HPDE6-E6E7 (cell line): Measurements from ENCODE around the gene KRT17.
"Not testable (repeated sequence)": the region's sequence is repeated elsewhere in the genome, so short reads cannot be mapped to it uniquely, and the experiment has no call there.

Experiments
- DNase-seq: peaks from one replicate; pipeline ENCODE4 v3.0.0; 2011; ENCODE audit warnings: missing footprints; ENCODE audit errors: extremely low spot score

Gene KRT17

GRCh38 chr17:41634639-41635038 is 10.3 kb upstream of the KRT17 start:
- no peak for DNase-seq

GRCh38 chr17:41633556-41634199 is 9.3 kb upstream of the KRT17 start:
- DNase-seq: no peak

- no peak for DNase-seq
These were observed 8.2 kb upstream of the KRT17 start for GRCh38 chr17:41632482-41633105.

GRCh38 chr17:41631898-41632285 is 7.5 kb upstream of the KRT17 start:
- no peak for DNase-seq

- DNase-seq: no peak
These were observed 6.9 kb upstream of the KRT17 start for GRCh38 chr17:41631025-41631897.

GRCh38 chr17:41629826-41630670 is 5.7 kb upstream of the KRT17 start:
- DNase-seq: no peak

GRCh38 chr17:41629316-41629715 is 4.9 kb upstream of the KRT17 start:
- DNase-seq: no peak

GRCh38 chr17:41628621-41629255 is 4.4 kb upstream of the KRT17 start:
- DNase-seq: not testable (repeated sequence)

GRCh38 chr17:41628073-41628370 is 3.6 kb upstream of the KRT17 start:
- DNase-seq: not testable (repeated sequence)

- DNase-seq: no peak
These were observed 3.1 kb upstream of the KRT17 start for GRCh38 chr17:41627316-41628072.

- not testable (repeated sequence) for DNase-seq
These were observed 2.5 kb upstream of the KRT17 start for GRCh38 chr17:41626914-41627295.

- not testable (repeated sequence) for DNase-seq
These were observed 1.9 kb upstream of the KRT17 start for GRCh38 chr17:41626028-41626913.

- DNase-seq: peak; percentile 88
These were observed 1.2 kb upstream of the KRT17 start for GRCh38 chr17:41625602-41626001.

GRCh38 chr17:41623184-41623861 is 1.1 kb downstream of the KRT17 start:
- not testable (repeated sequence) for DNase-seq

- DNase-seq: not testable (repeated sequence)
These were observed 1.8 kb downstream of the KRT17 start for GRCh38 chr17:41622340-41623183.

GRCh38 chr17:41621916-41622315 is 2.5 kb downstream of the KRT17 start:
- no peak for DNase-seq

- DNase-seq: not testable (repeated sequence)
These were observed 2.9 kb downstream of the KRT17 start for GRCh38 chr17:41621435-41621817.
